Small intestine (tissue), 7 donors: Measurements from ENCODE around the gene TUBGCP6. TPM values are rescaled to one million over a fixed set of nuclear protein-coding genes. Genes with fewer than 3 reads are reported as not detected.
"Not testable (repeated sequence)": the region's sequence is repeated elsewhere in the genome, so short reads cannot be mapped to it uniquely, and the experiment has no call there.

Experiments used
- DNase-seq, 2 donors: peaks; one replicate each; pipeline versions ENCODE4 v3.0.0 to v3.0.0-alpha.2; 2013
- FAIRE-seq: peaks from 2 replicates; lab custom pipeline; 2012; peaks lifted over from hg19 to GRCh38; lab: Jason Lieb, UNC
- H3K27ac ChIP-seq, 3 donors: one replicate each; pipeline ENCODE4 v1.5.1; 2013; ENCODE audit warnings: low read length in 2 of 3, mild to moderate bottlenecking in 2 of 3, control low read depth in 1 of 3, inconsistent platforms in 1 of 3, low read depth in 1 of 3, moderate library complexity in 1 of 3
- H3K27me3 ChIP-seq, 3 donors: one replicate each; pipeline ENCODE4 v1.6.1; 2013; ENCODE audit warnings: low read length in 3 of 3, inconsistent platforms in 1 of 3; ENCODE audit not compliant: control insufficient read depth in 3 of 3, insufficient read depth in 3 of 3
- H3K36me3 ChIP-seq, 3 donors: one replicate each; pipeline ENCODE4 v1.6.1; 2013; ENCODE audit warnings: low read length in 3 of 3, inconsistent platforms in 1 of 3, low read depth in 1 of 3, mild to moderate bottlenecking in 1 of 3, moderate library complexity in 1 of 3; ENCODE audit not compliant: control insufficient read depth in 3 of 3, insufficient read depth in 2 of 3
- H3K4me1 ChIP-seq, 3 donors: one replicate each; pipeline ENCODE4 v1.6.1; 2013; ENCODE audit warnings: low read length in 2 of 3, inconsistent platforms in 1 of 3, low read depth in 1 of 3, mild to moderate bottlenecking in 1 of 3, moderate library complexity in 1 of 3; ENCODE audit not compliant: control insufficient read depth in 3 of 3, insufficient read depth in 2 of 3
- H3K4me3 ChIP-seq, 3 donors: one replicate each; pipeline ENCODE4 v1.5.1; 2013; ENCODE audit warnings: low read length in 3 of 3, control low read depth in 1 of 3, inconsistent platforms in 1 of 3, low read depth in 1 of 3, mild to moderate bottlenecking in 1 of 3, moderate library complexity in 1 of 3
- H3K9me3 ChIP-seq, 2 donors: one replicate each; pipeline ENCODE4 v1.6.1; 2013; ENCODE audit warnings: low read depth in 1 of 2, low read length in 1 of 2; ENCODE audit not compliant: control insufficient read depth in 2 of 2, insufficient read depth in 1 of 2
- WGBS, 3 donors: extraction: QIAGEN DNeasy Blood & Tissue Kit; methylation state at CpG; one replicate each; pipeline ENCODE4 v1.1.7; 2013; 5-methylcytosine and 5-hydroxymethylcytosine counted together
- polyA plus RNA-seq, 4 donors: library from polyadenylated mRNA; stranded (reverse) in 3 of 4; unstranded in 1 of 4; fragments of 200-250 nt in 3 of 4; fragments of 120-200 nt in 1 of 4; gene quantifications; one replicate each; pipeline versions ENCODE4 v1.2.1 to v1.2.3, GENCODE V29; 2013
- donor health status: healthy with polysubstance abuse.
- donor health status: control.
- donor health status: control.
- donor health status: Bipolar disorder and iron deficiency.
- donor health status: healthy.

Gene TUBGCP6
- polyA plus RNA-seq, 4 donors: 23.0 to 55.5 (median 39.7) TPM

- no peak for FAIRE-seq
- H3K9me3 ChIP-seq: no peaks in the 10 kb centered on the region
- no peak overlapping the region for H3K4me3 ChIP-seq
- H3K27ac ChIP-seq: no peak overlapping the region
- H3K27me3 ChIP-seq: peaks cover 0 to 12% (median 0%) of the 10 kb centered on the region in 3 donors
- no peak for DNase-seq
- H3K4me1 ChIP-seq: peaks cover 2 to 11% (median 4%) of the 10 kb centered on the region in 3 donors
- peaks cover 14 to 67% (median 28%) of the 10 kb centered on the region in 3 donors for H3K36me3 ChIP-seq
- WGBS, 3 donors: 89 to 91% (median 90%) methylated on average over 43 of the region's 43 CpGs
Measured at GRCh38 chr22:50275181-50276055, 30.6 kb upstream of the TUBGCP6 start.

DNA sequence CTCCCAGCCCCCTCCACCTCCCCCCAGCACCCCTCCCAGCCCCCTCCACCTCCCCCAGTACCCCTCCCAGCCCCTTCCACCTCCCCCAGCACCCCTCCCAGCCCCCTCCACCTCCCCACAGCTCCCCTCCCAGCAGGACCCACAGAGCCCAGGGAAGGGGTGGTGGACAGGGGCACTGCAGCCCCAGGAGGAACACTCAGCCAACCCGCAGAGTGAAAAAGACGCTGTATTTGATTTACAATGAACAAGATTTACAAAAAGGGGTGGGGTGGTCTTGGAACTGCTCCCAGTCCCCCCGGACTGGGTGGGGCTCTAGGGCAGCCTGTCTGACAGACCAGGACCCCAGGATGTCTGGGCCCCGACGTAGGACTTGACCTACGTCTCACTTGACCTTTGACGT, 29.9 kb upstream of the TUBGCP6 start:
- H3K27me3 ChIP-seq: peaks cover 0 to 14% (median 0%) of the 10 kb centered on the region in 3 donors
- DNase-seq (no peak), FAIRE-seq (no peak)
- H3K4me3 ChIP-seq: no peak overlapping the region
- H3K36me3 ChIP-seq: peaks cover 12 to 61% (median 22%) of the 10 kb centered on the region in 3 donors
- WGBS, 3 donors: 63 to 70% (median 66%) methylated on average over 7 of the region's 7 CpGs
- H3K4me1 ChIP-seq: peaks cover 2 to 13% (median 5%) of the 10 kb centered on the region in 3 donors
- H3K27ac ChIP-seq: no peak overlapping the region
- H3K9me3 ChIP-seq: no peaks in the 10 kb centered on the region

GRCh38 chr22:50274311-50274710, 29.5 kb upstream of the TUBGCP6 start:
- peak; percentile 53 to 66 for DNase-seq

GRCh38 chr22:50273781-50274180, 29.0 kb upstream of the TUBGCP6 start:
- H3K4me1 ChIP-seq: peaks cover 2 to 17% (median 8%) of the 10 kb centered on the region in 3 donors
- not testable (repeated sequence) for H3K4me3 ChIP-seq, FAIRE-seq, DNase-seq, H3K27ac ChIP-seq, H3K9me3 ChIP-seq
- H3K36me3 ChIP-seq: peaks cover 12 to 51% (median 16%) of the 10 kb centered on the region in 3 donors
- H3K27me3 ChIP-seq: peaks cover 0 to 23% (median 0%) of the 10 kb centered on the region in 3 donors
- 80 to 85% (median 83%) methylated on average over 9 to 10 of the region's 10 CpGs for WGBS, 3 donors

More at GRCh38 chr22:50274311-50274710, 29.5 kb upstream of the TUBGCP6 start:
- Histone ChIP-seq H3K27ac (no peak overlapping the region), H3K4me3 (no peak overlapping the region), H3K27me3 (peaks cover 0 to 18% (median 0%) of the 10 kb centered on the region in 3 donors), H3K36me3 (peaks cover 12 to 57% (median 22%) of the 10 kb centered on the region in 3 donors), H3K9me3 (no peaks in the 10 kb centered on the region), H3K4me1 (peaks cover 2 to 17% (median 8%) of the 10 kb centered on the region in 3 donors)
- 17 to 26% (median 20%) methylated on average over 6 to 7 of the region's 7 CpGs for WGBS, 3 donors
- FAIRE-seq: no peak

DNA sequence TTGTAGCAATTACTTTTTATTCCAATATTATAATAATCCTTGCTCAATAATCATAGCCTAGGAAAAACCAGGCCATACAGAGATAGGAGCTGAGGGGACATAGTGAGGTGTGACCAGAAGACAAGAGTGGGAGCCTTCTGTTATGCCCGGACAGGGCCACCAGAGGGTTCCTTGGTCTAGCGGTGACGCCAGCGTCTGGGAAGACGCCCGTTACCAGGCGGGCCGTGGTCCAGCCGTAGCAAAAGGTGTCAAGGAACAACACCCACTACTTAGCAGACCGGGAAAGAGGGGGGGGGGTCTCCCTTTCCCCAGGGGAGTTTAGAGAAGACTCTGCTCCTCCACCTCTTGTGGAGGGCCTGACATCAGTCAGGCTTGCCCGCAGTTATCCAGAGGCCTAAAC, 28.5 kb upstream of the TUBGCP6 start:
- H3K4me3 ChIP-seq, H3K9me3 ChIP-seq, H3K27ac ChIP-seq, DNase-seq, FAIRE-seq: not testable (repeated sequence)
- Histone ChIP-seq H3K36me3 (peaks cover 12 to 47% (median 15%) of the 10 kb centered on the region in 3 donors), H3K4me1 (peaks cover 2 to 17% (median 8%) of the 10 kb centered on the region in 3 donors), H3K27me3 (peaks cover 0 to 28% (median 0%) of the 10 kb centered on the region in 3 donors)
- 33 to 60% (median 47%) methylated on average over 10 to 11 of the region's 11 CpGs for WGBS, 3 donors

GRCh38 chr22:50272044-50272802, 27.4 kb upstream of the TUBGCP6 start:
- DNase-seq: no peak
- peaks cover 2 to 23% (median 8%) of the 10 kb centered on the region in 3 donors for H3K4me1 ChIP-seq
- H3K4me3 ChIP-seq: no peak overlapping the region

GRCh38 chr22:50271519-50271970, 26.7 kb upstream of the TUBGCP6 start:
- Histone ChIP-seq H3K4me1 (peaks cover 2 to 24% (median 8%) of the 10 kb centered on the region in 3 donors), H3K9me3 (no peaks in the 10 kb centered on the region), H3K27ac (no peak overlapping the region), H3K36me3 (peaks cover 3 to 29% (median 8%) of the 10 kb centered on the region in 3 donors), H3K4me3 (peak overlapping the region; percentile 8 to 48 (median 36)), H3K27me3 (peaks cover 0 to 43% (median 0%) of the 10 kb centered on the region in 3 donors)
- WGBS, 3 donors: 0 to 1% (median 0%) methylated on average over 8 to 45 of the region's 45 CpGs
- DNase-seq (peak; percentile 60 to 63), FAIRE-seq (no peak)

More at GRCh38 chr22:50272044-50272802, 27.4 kb upstream of the TUBGCP6 start:
- FAIRE-seq: no peak
- Histone ChIP-seq H3K27ac (no peak overlapping the region), H3K27me3 (peaks cover 0 to 36% (median 0%) of the 10 kb centered on the region in 3 donors), H3K36me3 (peaks cover 5 to 36% (median 11%) of the 10 kb centered on the region in 3 donors), H3K9me3 (no peaks in the 10 kb centered on the region)
- WGBS, 3 donors: 42 to 54% (median 43%) methylated on average over 17 to 26 of the region's 26 CpGs
